Common myeloid progenitor, CD34-positive (primary cell): Measurements from ENCODE around the gene SGCA.

Source experiments
- CTCF ChIA-PET: fragments of 350-600 bp; sonication (Branson Sonifier 250); formaldehyde crosslinking; loops from one replicate; lab custom pipeline; 2021; ENCODE audit warnings: antibody characterized with exemption; lab: Charles Lee
- POLR2A ChIA-PET: fragments of 350-600 bp; sonication (Branson Sonifier 250); formaldehyde crosslinking; loops from one replicate; lab custom pipeline; 2021; ENCODE audit warnings: antibody characterized with exemption; lab: Charles Lee
- DNase-seq, 3 donors: peaks; one replicate each; pipeline versions ENCODE4 v3.0.0 to v3.0.0-alpha.2; 2013
- H3K27ac ChIP-seq, 2 experiments: 1 replicate in 1 of 2; 2 replicates in 1 of 2; pipeline ENCODE4 v1.7.0; 2013; ENCODE audit warnings: inconsistent platforms in 2 of 2, low read length in 2 of 2, mild to moderate bottlenecking in 2 of 2, low read depth in 1 of 2, moderate library complexity in 1 of 2; ENCODE audit not compliant: severe bottlenecking in 2 of 2, insufficient read depth in 1 of 2, poor library complexity in 1 of 2
- H3K27me3 ChIP-seq, 5 experiments: replicated peaks in 2 of 5; 1 replicate in 3 of 5; 2 replicates in 2 of 5; pipeline versions ENCODE4 v1.6.1 to v1.7.0; 2013; ENCODE audit warnings: low read length in 4 of 5, mild to moderate bottlenecking in 2 of 5, moderate library complexity in 2 of 5, inconsistent platforms in 1 of 5; ENCODE audit not compliant: insufficient read depth in 5 of 5, control insufficient read depth in 4 of 5
- H3K36me3 ChIP-seq, 4 experiments: 1 replicate in 2 of 4; 2 replicates in 2 of 4; pipeline versions ENCODE4 v1.6.1 to v1.7.0; 2013; ENCODE audit warnings: low read length in 3 of 4, control low read depth in 1 of 4, mild to moderate bottlenecking in 1 of 4; ENCODE audit not compliant: control insufficient read depth in 4 of 4, insufficient read depth in 4 of 4
- H3K4me1 ChIP-seq, 4 experiments: 1 replicate in 3 of 4; 2 replicates in 1 of 4; pipeline versions ENCODE4 v1.6.1 to v1.7.1; 2013; ENCODE audit warnings: low read length in 3 of 4, mild to moderate bottlenecking in 3 of 4, control low read depth in 1 of 4, inconsistent platforms in 1 of 4, moderate library complexity in 1 of 4; ENCODE audit not compliant: control insufficient read depth in 4 of 4, insufficient read depth in 4 of 4; ENCODE audit errors: control extremely low read depth in 1 of 4
- H3K4me3 ChIP-seq, 7 experiments: 1 replicate in 4 of 7; 2 replicates in 3 of 7; pipeline versions ENCODE4 v1.5.1 to v1.7.0; 2013; ENCODE audit warnings: mild to moderate bottlenecking in 7 of 7, low read length in 6 of 7, moderate library complexity in 6 of 7, inconsistent platforms in 2 of 7, low read depth in 2 of 7, control low read depth in 1 of 7; ENCODE audit not compliant: insufficient read depth in 4 of 7, control insufficient read depth in 1 of 7; ENCODE audit errors: extremely low read depth in 1 of 7
- H3K9me3 ChIP-seq, 5 experiments: 1 replicate in 4 of 5; 2 replicates in 1 of 5; pipeline versions ENCODE4 v1.6.1 to v1.7.1; 2013; ENCODE audit warnings: low read length in 4 of 5, mild to moderate bottlenecking in 2 of 5, inconsistent platforms in 1 of 5, low read depth in 1 of 5, moderate library complexity in 1 of 5; ENCODE audit not compliant: control insufficient read depth in 4 of 5, insufficient read depth in 2 of 5; ENCODE audit errors: control extremely low read depth in 1 of 5
- WGBS: methylation state at CpG from one replicate; pipeline ENCODE4 v1.1.5; 2013; ENCODE audit not compliant: insufficient coverage; 5-methylcytosine and 5-hydroxymethylcytosine counted together

Gene SGCA

DNA sequence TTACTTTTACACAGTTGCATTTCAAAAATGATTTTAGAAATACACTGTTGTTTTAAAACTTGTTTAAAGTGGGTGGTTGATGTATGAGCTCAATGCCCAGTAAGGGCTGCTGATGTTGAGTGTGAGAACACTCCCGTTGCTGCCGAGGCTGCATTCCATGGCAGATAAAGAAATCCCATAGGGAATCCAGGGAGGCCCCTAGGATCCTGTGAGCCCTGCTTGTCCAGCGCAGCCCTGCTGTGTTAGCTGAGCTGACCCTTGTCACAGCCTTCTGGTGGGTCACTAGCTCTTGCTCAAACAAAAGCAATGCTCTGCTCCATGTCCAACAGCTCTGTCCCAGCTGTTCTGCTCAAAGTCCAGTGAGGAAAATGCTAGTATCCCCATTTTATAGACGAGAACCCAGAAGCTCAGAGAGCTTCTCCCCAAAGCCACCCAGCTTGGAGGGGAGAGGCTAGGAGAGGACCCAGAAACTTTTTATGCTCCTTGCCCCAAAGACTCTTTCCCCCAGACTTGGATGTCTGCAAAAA, 54.2 kb downstream of the SGCA start:
- Histone ChIP-seq H3K36me3 (no peaks in the 10 kb centered on the region), H3K4me3 (no peak overlapping the region), H3K4me1 (peaks cover 0 to 15% (median 4%) of the 10 kb centered on the region in 4 experiments), H3K27me3 (peaks cover 0 to 2% (median 0%) of the 10 kb centered on the region in 5 experiments), H3K9me3 (no peaks in the 10 kb centered on the region), H3K27ac (no peak overlapping the region)
- WGBS, result 94% methylated on average over 2 of the region's 4 CpGs
- DNase-seq, result no peak
- CTCF ChIA-PET, result interaction anchor here (1.9 kb wide), 1 partner anchor 18 kb away, joined by 5 read pairs; the partner anchor contains the start of gene COL1A1
- POLR2A ChIA-PET, result no interaction called here

DNA sequence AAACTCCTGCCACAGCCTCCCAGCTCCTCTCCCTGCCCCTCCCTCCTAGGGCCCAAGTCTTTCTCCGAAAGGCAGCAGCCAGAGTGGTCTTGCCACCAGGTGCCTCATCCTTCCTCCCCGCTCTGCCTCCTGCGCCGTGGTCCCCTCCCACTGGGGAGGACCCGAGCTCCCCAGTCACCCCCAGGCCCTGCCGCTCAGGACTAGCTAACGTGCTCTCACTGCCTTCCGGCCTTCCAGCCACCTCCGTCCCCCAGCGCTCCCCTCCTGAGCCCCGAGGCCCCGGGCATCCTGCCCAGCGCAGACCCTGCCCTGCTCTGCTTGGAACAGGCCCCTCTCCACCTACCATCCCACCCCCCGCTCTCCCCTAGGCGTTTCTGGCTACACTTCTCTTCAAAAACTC, 55.0 kb downstream of the SGCA start:
- POLR2A ChIA-PET, result no interaction called here

DNA sequence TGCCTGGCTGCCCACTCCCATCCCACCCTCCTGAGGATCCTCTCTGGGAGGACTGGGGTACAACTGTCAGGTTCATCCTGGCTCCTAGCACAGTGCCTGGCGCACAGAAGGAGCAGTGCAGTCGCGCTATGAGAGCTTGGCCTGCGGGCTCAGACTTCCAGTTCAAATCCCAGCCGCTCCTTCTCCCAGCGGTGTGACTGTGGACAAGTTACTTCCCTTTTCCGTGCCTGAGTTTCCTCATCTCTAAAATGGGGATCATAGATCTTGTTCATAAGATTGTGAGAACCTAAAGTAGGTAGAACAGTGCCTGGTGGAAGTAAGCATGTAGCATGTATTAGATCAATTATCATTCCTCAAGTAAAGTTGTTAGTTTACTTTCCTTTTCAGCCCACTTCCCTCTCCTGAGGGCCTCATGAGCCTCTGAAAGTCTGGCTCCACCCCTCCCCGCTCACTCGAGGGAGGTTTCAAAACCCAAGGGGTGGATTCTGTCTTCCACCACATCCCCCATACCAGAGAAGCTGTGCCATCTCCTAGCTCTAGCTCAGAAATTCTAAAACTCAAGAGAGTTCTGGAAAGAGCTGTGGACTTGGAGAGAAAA, 55.6 kb downstream of the SGCA start:
- no peak overlapping the region for H3K27ac ChIP-seq
- no peaks in the 10 kb centered on the region for H3K36me3 ChIP-seq
- H3K9me3 ChIP-seq, result peaks cover 0 to 6% (median 1%) of the 10 kb centered on the region in 5 experiments
- DNase-seq, result peak; percentile 26 to 74 (median 70)
- WGBS, result no CpG with 5 or more reads among the region's 9 CpGs
- H3K27me3 ChIP-seq, result peaks cover 0 to 2% (median 0%) of the 10 kb centered on the region in 5 experiments
- ChIA-PET POLR2A (no interaction called here), CTCF (interaction anchor here (1.1 to 2.6 kb wide), 7 partner anchors 9 to 76 kb away, joined by 3 to 8 read pairs (median 4); partner anchors contain the start of gene COL1A1)
- H3K4me1 ChIP-seq, result peaks cover 0 to 15% (median 4%) of the 10 kb centered on the region in 4 experiments
- peak overlapping the region in 2 of 7 experiments; percentile 1 for H3K4me3 ChIP-seq

More for the DNA sequence above, 55.0 kb downstream of the SGCA start:
- Histone ChIP-seq H3K4me1 (peaks cover 0 to 15% (median 4%) of the 10 kb centered on the region in 4 experiments), H3K9me3 (peaks cover 0 to 5% (median 0%) of the 10 kb centered on the region in 5 experiments), H3K27me3 (peaks cover 0 to 2% (median 0%) of the 10 kb centered on the region in 5 experiments), H3K4me3 (no peak overlapping the region), H3K27ac (no peak overlapping the region), H3K36me3 (no peaks in the 10 kb centered on the region)
- DNase-seq, result no peak
- 94% methylated on average over 14 of the region's 15 CpGs for WGBS
- CTCF ChIA-PET, result interaction anchor here (1.1 to 2.6 kb wide), 2 partner anchors 9 to 49 kb away, joined by 3 to 8 read pairs; no protein-coding TSS in a partner anchor

DNA sequence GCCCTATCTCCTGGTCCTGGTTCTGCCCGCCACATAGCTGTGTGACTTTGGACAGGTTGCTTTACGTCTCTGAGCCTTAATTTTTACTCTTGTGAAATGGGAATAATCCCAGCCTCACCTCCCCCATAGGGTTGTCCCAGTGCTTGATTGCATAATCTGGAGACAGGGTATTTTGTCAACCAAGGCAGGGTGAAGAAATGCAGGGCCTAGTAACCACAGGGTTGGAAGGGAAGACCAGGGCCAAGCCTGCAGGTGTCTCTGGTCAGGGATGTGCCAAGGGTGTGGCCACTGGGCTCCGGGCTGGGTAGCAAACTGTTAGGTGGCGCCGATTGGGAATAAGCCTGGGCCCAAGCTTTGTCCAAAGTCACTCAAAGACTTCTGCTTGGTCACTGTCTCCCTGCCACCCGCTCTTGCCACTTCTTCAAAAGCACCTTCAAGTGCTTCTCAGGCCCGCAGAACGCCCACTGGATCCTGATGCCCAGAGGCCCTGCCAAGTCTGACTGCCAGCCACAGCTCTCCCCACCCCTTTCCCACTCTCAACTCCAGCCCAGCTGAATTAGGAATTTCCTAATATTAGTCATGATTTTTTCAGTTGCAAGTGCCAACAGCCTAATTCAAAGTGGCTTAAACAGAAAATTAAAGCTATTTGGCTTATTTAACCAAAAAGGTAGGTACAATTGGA, 56.2 kb downstream of the SGCA start:
- H3K4me1 ChIP-seq, result peaks cover 0 to 15% (median 4%) of the 10 kb centered on the region in 4 experiments
- ChIA-PET CTCF (interaction anchor here (1.1 to 2.6 kb wide), 8 partner anchors 10 to 75 kb away, joined by 3 to 8 read pairs (median 4); partner anchors contain the start of gene COL1A1), POLR2A (no interaction called here)
- H3K36me3 ChIP-seq, result no peaks in the 10 kb centered on the region
- peaks cover 0 to under 1% (median 0%) of the 10 kb centered on the region in 5 experiments for H3K27me3 ChIP-seq
- peaks cover 0 to 12% (median 1%) of the 10 kb centered on the region in 5 experiments for H3K9me3 ChIP-seq
- H3K4me3 ChIP-seq, result peak overlapping the region in 2 of 7 experiments; percentile 1 to 3
- no peak overlapping the region for H3K27ac ChIP-seq
- no peak for DNase-seq
- WGBS, result 96% methylated on average over 8 of the region's 8 CpGs

DNA sequence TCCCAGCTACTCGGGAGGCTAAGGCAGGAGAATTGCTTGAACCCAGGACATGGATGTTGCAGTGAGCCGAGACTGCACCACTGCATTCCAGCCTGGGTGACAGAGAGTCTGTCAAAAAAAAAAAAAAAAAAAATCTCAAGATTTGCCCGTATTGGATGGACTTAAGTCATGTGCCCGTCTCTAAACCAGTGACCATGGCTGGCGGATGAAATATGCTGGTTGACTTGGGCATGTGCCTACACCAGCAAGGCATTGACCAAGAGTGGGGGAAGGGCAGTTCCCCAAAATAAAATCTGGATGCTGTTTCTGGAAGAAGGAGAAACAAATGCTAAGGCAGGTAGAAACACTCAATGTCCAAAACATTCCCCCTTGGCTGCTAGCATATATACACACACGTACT, 57.1 kb downstream of the SGCA start:
- Histone ChIP-seq H3K27me3 (no peaks in the 10 kb centered on the region), H3K4me1 (peaks cover 0 to 15% (median 4%) of the 10 kb centered on the region in 4 experiments), H3K9me3 (peaks cover 0 to 12% (median 1%) of the 10 kb centered on the region in 5 experiments), H3K4me3 (no peak overlapping the region), H3K36me3 (no peaks in the 10 kb centered on the region), H3K27ac (no peak overlapping the region)
- ChIA-PET POLR2A (no interaction called here), CTCF (interaction anchor here (1.3 to 2.6 kb wide), 5 partner anchors 11 to 74 kb away, joined by 3 to 8 read pairs (median 5); no protein-coding TSS in a partner anchor)
- 95% methylated on average over 5 of the region's 6 CpGs for WGBS
- no peak for DNase-seq
